NCI-H1694 (cell line): ENCODE data around the gene ITPK1.
A peak's percentile ranks its signal among the peaks of the same experiment; 100 is the strongest.

ENCODE experiments used
- DNase-seq: peaks from one replicate; lab custom pipeline; 2025; lab: John Stamatoyannopoulos, UW

The ITPK1 gene

GRCh38 chr14:93010522-93011140 lies 105.1 kb downstream of the ITPK1 start:
- no peak for DNase-seq

GRCh38 chr14:93010130-93010499 lies 105.6 kb downstream of the ITPK1 start:
- DNase-seq = no peak

- no peak for DNase-seq
These were observed 106.1 kb downstream of the ITPK1 start for GRCh38 chr14:93009471-93010129.

- no peak for DNase-seq
These were observed 107.3 kb downstream of the ITPK1 start for GRCh38 chr14:93008381-93008780.

- DNase-seq = no peak
These were observed 108.3 kb downstream of the ITPK1 start for GRCh38 chr14:93007225-93007997.

GRCh38 chr14:93006567-93007051 lies 109.1 kb downstream of the ITPK1 start:
- DNase-seq = peak; percentile 74

- DNase-seq = peak; percentile 40
These were observed 109.9 kb downstream of the ITPK1 start for GRCh38 chr14:93005838-93006237.

- DNase-seq = no peak
These were observed 110.5 kb downstream of the ITPK1 start for GRCh38 chr14:93005135-93005813.

- DNase-seq = no peak
These were observed 111.0 kb downstream of the ITPK1 start for GRCh38 chr14:93004699-93005082.

- no peak for DNase-seq
These were observed 111.6 kb downstream of the ITPK1 start for GRCh38 chr14:93003945-93004698.

- DNase-seq = no peak
These were observed 112.8 kb downstream of the ITPK1 start for GRCh38 chr14:93002851-93003298.

- DNase-seq = no peak
These were observed 113.7 kb downstream of the ITPK1 start for GRCh38 chr14:93002049-93002448.

GRCh38 chr14:92998946-92999345 lies 116.8 kb downstream of the ITPK1 start:
- no peak for DNase-seq

- no peak for DNase-seq
These were observed 118.2 kb downstream of the ITPK1 start for GRCh38 chr14:92997343-92998061.

- DNase-seq = no peak
These were observed 120.1 kb downstream of the ITPK1 start for GRCh38 chr14:92995620-92996019.

GRCh38 chr14:92994942-92995341 lies 120.8 kb downstream of the ITPK1 start:
- DNase-seq = no peak

GRCh38 chr14:92994131-92994676 lies 121.5 kb downstream of the ITPK1 start:
- DNase-seq = no peak

GRCh38 chr14:92993302-92993701 lies 122.4 kb downstream of the ITPK1 start:
- DNase-seq = no peak

GRCh38 chr14:92991536-92991935 lies 124.2 kb downstream of the ITPK1 start:
- no peak for DNase-seq
